Activated CD4-positive, alpha-beta T cell treated with anti-CD3 and anti-CD28 coated beads, Interleukin-2, Interleukin-4, amounts not matched to agents 100 ng/mL and 50 ng/mL, durations not matched to agents 16 hours and 8 hours (primary cell): Measurements from ENCODE around the gene TTC28.

Experiments
- DNase-seq: peaks from one replicate; pipeline ENCODE4 v3.0.0-alpha.2; 2020; ENCODE audit warnings: low spot score

The TTC28 gene

GRCh38 chr22:27988704-27989103 lies 690.9 kb downstream of the TTC28 start:
- no peak for DNase-seq

GRCh38 chr22:27987557-27987956 lies 692.1 kb downstream of the TTC28 start:
- DNase-seq, result no peak

DNA sequence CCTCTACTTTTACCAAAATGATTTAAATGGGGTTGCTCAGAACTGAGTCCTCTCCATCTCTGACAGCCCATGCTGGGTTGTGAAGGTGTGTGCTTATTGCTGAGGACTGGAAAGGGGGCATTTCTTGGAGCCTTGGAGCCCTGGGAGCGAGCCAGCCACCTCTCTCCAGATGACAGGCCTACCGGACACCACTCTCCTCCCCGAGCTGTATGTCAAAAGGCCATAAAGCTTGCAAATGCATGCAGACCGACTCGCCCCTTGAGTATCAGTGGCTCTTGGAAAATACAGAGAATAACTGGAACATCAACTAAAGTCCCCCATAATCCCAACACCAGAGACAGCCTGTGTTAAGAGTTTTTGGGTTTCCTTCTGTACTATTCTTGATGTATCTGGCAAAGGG lies 692.7 kb downstream of the TTC28 start:
- no peak for DNase-seq

DNA sequence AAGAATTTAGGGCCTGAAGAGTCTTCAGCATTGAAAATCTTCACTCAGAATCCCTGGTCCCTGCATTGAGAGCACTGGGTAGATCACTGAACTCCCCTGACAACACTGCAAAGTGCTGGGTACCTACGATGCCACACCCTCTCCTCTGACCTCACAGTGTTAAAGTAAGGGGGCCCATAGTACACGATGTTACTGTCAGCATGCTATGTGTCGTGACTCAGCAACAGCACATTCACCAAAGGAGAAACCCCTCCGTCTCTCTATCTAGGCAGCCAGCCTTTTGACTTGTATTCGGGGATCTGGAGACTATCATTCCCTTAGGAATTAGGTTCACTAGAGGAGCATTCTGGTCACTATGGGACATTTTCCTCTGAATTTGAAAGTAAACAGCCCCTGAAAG lies 693.2 kb downstream of the TTC28 start:
- DNase-seq, result no peak

GRCh38 chr22:27985323-27986275 lies 694.0 kb downstream of the TTC28 start:
- no peak for DNase-seq

GRCh38 chr22:27984723-27985122 lies 694.9 kb downstream of the TTC28 start:
- no peak for DNase-seq

- no peak for DNase-seq
Observed at GRCh38 chr22:27984001-27984695, 695.5 kb downstream of the TTC28 start.

GRCh38 chr22:27983361-27983791 lies 696.3 kb downstream of the TTC28 start:
- DNase-seq, result no peak

GRCh38 chr22:27982630-27983180 lies 696.9 kb downstream of the TTC28 start:
- no peak for DNase-seq

- DNase-seq, result no peak
Observed at GRCh38 chr22:27982106-27982505, 697.5 kb downstream of the TTC28 start.

DNA sequence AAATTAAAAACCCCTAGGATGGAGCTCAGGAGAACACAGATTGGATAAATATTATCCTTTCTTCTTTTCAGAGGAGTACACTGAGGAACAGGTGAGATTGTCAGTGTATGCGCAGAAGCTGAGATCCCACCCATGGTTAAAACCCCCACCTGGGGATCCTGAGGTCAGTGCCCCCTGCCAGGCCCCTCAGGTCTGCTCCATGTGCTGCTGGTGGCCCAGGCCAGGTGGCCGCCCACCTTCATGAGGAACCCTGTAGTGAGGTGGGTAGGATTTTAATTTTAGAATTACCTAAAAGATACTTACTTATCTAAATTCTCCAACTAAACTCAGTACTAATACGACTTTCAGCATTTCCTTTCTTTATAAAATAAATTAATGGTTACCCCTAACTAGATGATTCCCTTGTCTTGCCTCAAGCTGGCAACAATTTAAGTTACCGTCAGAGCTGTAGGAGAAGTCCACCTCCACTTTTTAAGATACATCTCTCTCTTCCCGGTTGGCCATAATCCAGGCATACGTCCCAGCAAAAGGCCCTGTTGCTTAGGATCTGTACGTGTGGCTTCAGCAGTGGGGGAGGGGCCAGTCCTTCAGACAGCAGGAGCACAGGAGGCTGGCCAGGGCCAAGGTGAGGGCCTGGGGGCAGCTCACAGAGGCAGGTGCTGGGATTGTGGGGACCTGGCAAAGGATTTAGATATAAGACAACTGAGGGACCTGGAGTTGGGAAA lies 699.1 kb downstream of the TTC28 start:
- DNase-seq, result no peak

- no peak for DNase-seq
Observed at GRCh38 chr22:27978802-27979201, 700.8 kb downstream of the TTC28 start.

DNA sequence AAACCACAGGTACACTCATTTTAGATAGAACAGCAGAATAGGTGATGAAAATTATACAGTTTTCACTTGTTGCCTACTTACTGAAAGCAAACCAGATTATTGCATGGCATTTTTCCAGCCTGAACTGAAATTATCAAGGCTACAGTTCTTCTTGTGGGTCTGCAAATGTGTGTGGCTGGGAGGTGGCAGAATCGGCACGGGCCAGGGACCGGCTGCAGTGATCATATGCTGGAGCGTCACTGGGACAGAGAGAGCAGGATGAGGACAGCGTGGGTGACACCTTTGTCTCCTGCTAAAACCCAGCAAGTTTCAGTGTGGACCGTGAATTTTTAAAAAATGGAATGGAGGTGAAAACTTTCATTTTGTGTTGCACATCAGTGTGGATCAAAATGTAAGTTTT lies 701.3 kb downstream of the TTC28 start:
- DNase-seq, result no peak

DNA sequence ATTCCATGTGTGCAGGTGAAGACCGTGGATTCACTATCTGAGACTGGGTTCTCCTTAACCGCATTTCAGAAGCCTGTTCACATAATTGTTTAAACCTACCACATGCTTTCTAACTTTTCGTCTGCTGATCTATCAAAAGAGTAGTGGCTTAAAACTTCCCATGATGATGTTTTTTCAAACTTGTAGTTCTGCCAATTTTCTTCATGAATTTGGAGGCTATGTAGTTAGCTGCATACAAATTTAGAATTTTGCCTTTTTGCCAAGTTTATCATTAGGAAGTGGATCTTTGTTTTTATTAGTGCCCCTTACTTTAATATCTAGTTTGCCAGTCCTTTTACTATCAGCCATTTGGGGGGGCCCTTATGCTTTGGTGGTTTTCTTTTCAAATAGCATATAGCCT lies 703.1 kb downstream of the TTC28 start:
- DNase-seq, result no peak

GRCh38 chr22:27975381-27976013 lies 704.1 kb downstream of the TTC28 start:
- no peak for DNase-seq

DNA sequence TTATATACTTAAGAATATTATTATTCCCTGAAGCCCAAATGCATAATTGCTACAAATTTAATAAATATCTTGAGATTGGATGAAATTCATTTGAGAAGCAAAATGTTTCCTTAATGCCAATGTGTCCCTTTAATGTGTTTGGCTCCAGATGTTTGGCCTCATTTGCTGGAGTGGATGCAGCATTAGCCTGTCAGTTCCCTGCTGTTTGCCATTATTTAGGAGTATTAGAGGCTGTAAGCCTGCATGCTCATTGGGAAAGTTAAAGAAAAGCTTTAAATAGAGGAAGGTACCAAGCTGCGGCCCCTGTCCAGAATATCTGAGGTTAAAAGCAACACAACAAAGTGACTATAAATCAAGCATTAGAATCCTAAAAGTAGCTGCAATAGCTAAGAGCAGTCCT lies 705.8 kb downstream of the TTC28 start:
- no peak for DNase-seq

- no peak for DNase-seq
Observed at GRCh38 chr22:27972732-27973698, 706.6 kb downstream of the TTC28 start.

GRCh38 chr22:27971926-27972325 lies 707.7 kb downstream of the TTC28 start:
- DNase-seq, result no peak

GRCh38 chr22:27970596-27971220 lies 708.9 kb downstream of the TTC28 start:
- no peak for DNase-seq
